Measurements from ENCODE around the gene AMER1. TPM values are rescaled to one million over a fixed set of nuclear protein-coding genes. Genes with fewer than 3 reads are reported as not detected.

AMER1 gene
- total and polyA plus RNA-seq, 10 of the 15 experiments (the other 5 are each of a cell fraction or from before 2014, with no cell fraction given): 0.16 to 6.3 (median 4.2) TPM

DNA sequence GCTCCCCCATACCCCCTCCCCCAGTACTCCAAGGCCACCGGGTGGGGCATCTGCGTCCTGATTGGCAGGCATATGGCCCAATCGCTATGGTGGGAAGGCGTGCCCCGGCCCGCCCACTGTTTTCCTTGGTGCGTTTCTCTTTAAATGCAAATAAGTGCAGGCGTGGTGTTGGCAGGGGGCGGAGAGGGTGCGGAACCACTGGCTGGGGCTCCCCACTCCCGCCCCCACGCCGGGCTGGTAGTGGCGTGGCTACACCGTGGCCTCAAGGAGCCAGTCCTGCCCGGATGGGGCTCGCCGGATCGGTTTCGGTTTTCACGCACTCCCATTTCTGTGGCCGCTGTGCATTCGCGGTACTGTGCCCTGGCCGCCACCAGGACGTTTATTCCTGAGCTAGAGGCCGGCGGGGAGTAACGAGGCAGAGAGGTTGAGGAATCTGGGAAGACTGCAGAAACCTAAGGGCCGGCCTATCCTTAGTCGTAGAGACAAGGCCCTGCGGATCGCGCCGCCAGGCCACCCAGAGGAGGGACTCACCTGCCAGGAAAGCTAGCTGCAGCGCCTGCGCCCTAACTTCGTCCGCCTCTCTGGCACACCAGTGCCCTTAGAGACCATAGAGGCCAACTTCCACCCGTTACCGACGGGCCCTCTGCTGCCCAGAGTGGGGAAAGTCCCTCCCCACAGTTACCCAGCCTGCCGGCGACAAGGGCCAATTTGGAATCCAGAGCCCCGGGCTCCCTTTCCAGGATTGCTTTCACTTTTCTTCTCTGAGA lies 410 bp upstream of the AMER1 start:
- BruUV-seq (replicated peaks): TSS peak; percentile 94
- H3K4me1 ChIP-seq (ENCODE audit: control insufficient read depth, insufficient read depth, low read length): no peaks in the 10 kb centered on the region; the same call in 1 of the 2 replicates
- no peaks in the 10 kb centered on the region for H3K27me3 ChIP-seq (replicated peaks in 1 of 2; ENCODE audit: control insufficient read depth in 2 of 2, insufficient read depth in 2 of 2, low read length in 1 of 2)
- H4K20me1 ChIP-seq (ENCODE audit: control insufficient read depth, insufficient read depth): no peaks in the 10 kb centered on the region
- ChIA-PET SMC1A (ENCODE audit: uncharacterized antibody, unreplicated experiment) (interaction anchor here (2.3 kb wide), 1 partner anchor 17 kb away, joined by 6 read pairs; no protein-coding TSS in a partner anchor), RAD21 (ENCODE audit: unreplicated experiment) (interaction anchor here (1.7 to 2.1 kb wide), 2 partner anchors 35 to 112 kb away, joined by 6 read pairs; no protein-coding TSS in a partner anchor), POLR2A (no interaction called here), CTCF (no interaction called here)
- peak; percentile 89 for ATAC-seq
- peak; percentile 71 for DNase-seq (ENCODE audit: low read depth, low spot score)
- peak overlapping the region; percentile 78 for H2AFZ ChIP-seq (ENCODE audit: control insufficient read depth, low read depth, low read length)
- peak overlapping the region; percentile 53 for H3K4me2 ChIP-seq (ENCODE audit: control insufficient read depth, insufficient read depth)
- peak; percentile 65 for FAIRE-seq
- no peaks in the 10 kb centered on the region for H3K36me3 ChIP-seq (ENCODE audit: control insufficient read depth in 2 of 2, insufficient read depth in 2 of 2, low read length in 1 of 2)
- H3K9ac ChIP-seq (ENCODE audit: control insufficient read depth, insufficient read depth, low read length): peak overlapping the region; percentile 52
- intact Hi-C loops (cut with micrococcal nuclease; ENCODE audit: unreplicated experiment) (loop anchor here (2.0 to 10.0 kb wide), 2 partner anchors 189 to 451 kb away; partner anchors contain the start of gene MTMR8), in situ Hi-C loops (cut with MboI) (loop anchor here (10.0 to 25.0 kb wide), 2 partner anchors 189 to 1806 kb away; partner anchors contain the start of gene MTMR8)
- peaks cover 7% of the 10 kb centered on the region for H3K79me2 ChIP-seq (ENCODE audit: control insufficient read depth, insufficient read depth, low read length)
- peak overlapping the region; percentile 84 for H3K27ac ChIP-seq (ENCODE audit: control insufficient read depth, insufficient read depth)
- peak overlapping the region; percentile 62 for H3K4me3 ChIP-seq
- no peaks in the 10 kb centered on the region for H3K9me3 ChIP-seq (replicated peaks; ENCODE audit: control insufficient read depth, insufficient read depth, low read length)
- 32% methylated on average over 44 of the region's 45 CpGs for WGBS (ENCODE audit: insufficient coverage, insufficient replicate concordance, low lambda C conversion rate, missing lambda C conversion rate)
- TF ChIP-seq IKZF2 (IDR thresholded peaks at IDR 0.05): peak; percentile 28 to 55; a peak in 1 of 4 replicates
- 0 out of 2 replicates have a peak, but pooled peaks have one; percentile 41 for TF ChIP-seq MLLT1 (IDR thresholded peaks at IDR 0.05)
- TF ChIP-seq NFIC (IDR thresholded peaks at IDR 0.05; ENCODE audit: low read depth, low read length): no peak
- TF ChIP-seq ZBTB33 (IDR thresholded peaks at IDR 0.05): no peak
- TF ChIP-seq CBX3 (IDR thresholded peaks at IDR 0.05; ENCODE audit: borderline replicate concordance, low read depth): no peak
- peak; percentile 97 for TF ChIP-seq POU2F2 (IDR thresholded peaks at IDR 0.05; ENCODE audit: borderline replicate concordance, low read depth, low read length)
- TF ChIP-seq SRF (IDR thresholded peaks at IDR 0.05; ENCODE audit: low read depth in 2 of 2, low read length in 2 of 2): no peak
- TF ChIP-seq, protein P1, sequence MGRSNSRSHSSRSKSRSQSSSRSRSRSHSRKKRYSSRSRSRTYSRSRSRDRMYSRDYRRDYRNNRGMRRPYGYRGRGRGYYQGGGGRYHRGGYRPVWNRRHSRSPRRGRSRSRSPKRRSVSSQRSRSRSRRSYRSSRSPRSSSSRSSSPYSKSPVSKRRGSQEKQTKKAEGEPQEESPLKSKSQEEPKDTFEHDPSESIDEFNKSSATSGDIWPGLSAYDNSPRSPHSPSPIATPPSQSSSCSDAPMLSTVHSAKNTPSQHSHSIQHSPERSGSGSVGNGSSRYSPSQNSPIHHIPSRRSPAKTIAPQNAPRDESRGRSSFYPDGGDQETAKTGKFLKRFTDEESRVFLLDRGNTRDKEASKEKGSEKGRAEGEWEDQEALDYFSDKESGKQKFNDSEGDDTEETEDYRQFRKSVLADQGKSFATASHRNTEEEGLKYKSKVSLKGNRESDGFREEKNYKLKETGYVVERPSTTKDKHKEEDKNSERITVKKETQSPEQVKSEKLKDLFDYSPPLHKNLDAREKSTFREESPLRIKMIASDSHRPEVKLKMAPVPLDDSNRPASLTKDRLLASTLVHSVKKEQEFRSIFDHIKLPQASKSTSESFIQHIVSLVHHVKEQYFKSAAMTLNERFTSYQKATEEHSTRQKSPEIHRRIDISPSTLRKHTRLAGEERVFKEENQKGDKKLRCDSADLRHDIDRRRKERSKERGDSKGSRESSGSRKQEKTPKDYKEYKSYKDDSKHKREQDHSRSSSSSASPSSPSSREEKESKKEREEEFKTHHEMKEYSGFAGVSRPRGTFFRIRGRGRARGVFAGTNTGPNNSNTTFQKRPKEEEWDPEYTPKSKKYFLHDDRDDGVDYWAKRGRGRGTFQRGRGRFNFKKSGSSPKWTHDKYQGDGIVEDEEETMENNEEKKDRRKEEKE (IDR thresholded peaks at IDR 0.05): no peak
- TF ChIP-seq ZNF24 (IDR thresholded peaks at IDR 0.05): no peak
- TF ChIP-seq DPF2 (IDR thresholded peaks at IDR 0.05): peak; percentile 73
- TF ChIP-seq PAX5 (IDR thresholded peaks at IDR 0.05; ENCODE audit: borderline replicate concordance, low read depth, low read length): no peak
- TF ChIP-seq SMARCA5 (IDR thresholded peaks at IDR 0.05): 0 out of 2 replicates have a peak, but pooled peaks have one; percentile 41
- peak; percentile 69 for TF ChIP-seq CBFB (IDR thresholded peaks at IDR 0.05; ENCODE audit: low read depth)
- TF ChIP-seq BCL11A (IDR thresholded peaks at IDR 0.05; ENCODE audit: low read depth, low read length): no peak
- TF ChIP-seq SREBF1 (IDR thresholded peaks at IDR 0.05; ENCODE audit: low read length): no peak
- no peak for TF ChIP-seq HDAC2 (IDR thresholded peaks at IDR 0.05)
- TF ChIP-seq POLR2AphosphoS5 (IDR thresholded peaks at IDR 0.05; ENCODE audit: low read length): peak; percentile 84
- TF ChIP-seq IKZF1 (conservative IDR thresholded peaks at IDR 0.05): peak; percentile 73
- TF ChIP-seq YBX1 (IDR thresholded peaks at IDR 0.05): no peak
